HepG2 (cell line): ENCODE data around the gene CIAPIN1. TPM values are rescaled to one million over a fixed set of nuclear protein-coding genes. Genes with fewer than 3 reads are reported as not detected.

Experiments
- AKNA ChIP-seq: sonication (generic); formaldehyde crosslinking; IDR thresholded peaks from 2 replicates; pipeline ENCODE4 v1.4.0; 2020; ENCODE audit warnings: missing genetic modification reagents, borderline replicate concordance
- ARID4A ChIP-seq: sonication (generic); formaldehyde crosslinking; IDR thresholded peaks from 2 replicates; pipeline ENCODE4 v1.5.0; 2020; ENCODE audit warnings: mild to moderate bottlenecking, missing genetic modification reagents, borderline replicate concordance
- BHLHE40 ChIP-seq: IDR thresholded peaks from 2 replicates; pipeline ENCODE4 v1.6.1; 2011; ENCODE audit warnings: low read length, improper control_type of control experiment
- ELF4 ChIP-seq: sonication (generic); formaldehyde crosslinking; IDR thresholded peaks from 2 replicates; pipeline ENCODE4 v1.5.0; 2020; ENCODE audit warnings: missing genetic modification reagents, mild to moderate bottlenecking, moderate library complexity, borderline replicate concordance
- FOXK2 ChIP-seq: fragments of 450-650 bp; IDR thresholded peaks from 2 replicates; pipeline ENCODE4 v1.6.1; 2016
- IKZF4 ChIP-seq: sonication (generic); formaldehyde crosslinking; IDR thresholded peaks from 2 replicates; pipeline ENCODE4 v1.5.1; 2020; ENCODE audit warnings: borderline replicate concordance, mild to moderate bottlenecking, low read depth, missing genetic modification reagents; ENCODE audit errors: not compliant biosample characterization
- KDM5B ChIP-seq: sonication (generic); formaldehyde crosslinking; IDR thresholded peaks from 2 replicates; pipeline ENCODE4 v1.4.0; 2020; ENCODE audit warnings: missing genetic modification reagents, mild to moderate bottlenecking, borderline replicate concordance
- NCOA1 ChIP-seq: sonication (generic); formaldehyde crosslinking; IDR thresholded peaks from 2 replicates; pipeline ENCODE4 v1.9.0; 2021; ENCODE audit warnings: missing genetic modification reagents
- PHF21A ChIP-seq: sonication (generic); formaldehyde crosslinking; IDR thresholded peaks from 2 replicates; pipeline ENCODE4 v1.5.0; 2020; ENCODE audit warnings: mild to moderate bottlenecking, missing genetic modification reagents
- SOX5 ChIP-seq: IDR thresholded peaks from 2 replicates; pipeline ENCODE4 v1.6.1; 2016; ENCODE audit warnings: borderline replicate concordance
- ZGPAT ChIP-seq: IDR thresholded peaks from 2 replicates; pipeline ENCODE4 v1.6.1; 2016; ENCODE audit warnings: mild to moderate bottlenecking
- ZNF431 ChIP-seq: sonication (generic); formaldehyde crosslinking; IDR thresholded peaks from 2 replicates; pipeline ENCODE4 v1.9.0; 2022; ENCODE audit warnings: missing genetic modification reagents, low read depth, mild to moderate bottlenecking, borderline replicate concordance
- ZNF562 ChIP-seq: sonication (generic); formaldehyde crosslinking; IDR thresholded peaks from 2 replicates; pipeline ENCODE4 v1.8.0; 2022; ENCODE audit warnings: missing genetic modification reagents, borderline replicate concordance
- ZNF567 ChIP-seq: sonication (generic); formaldehyde crosslinking; IDR thresholded peaks from 2 replicates; pipeline ENCODE4 v1.8.1; 2023; ENCODE audit warnings: mild to moderate bottlenecking, missing genetic modification reagents, borderline replicate concordance
- ZNF589 ChIP-seq: sonication (generic); formaldehyde crosslinking; conservative IDR thresholded peaks from 2 replicates; pipeline ENCODE4 v1.8.0; 2022; ENCODE audit warnings: mild to moderate bottlenecking, moderate library complexity, missing genetic modification reagents
- ZNF614 ChIP-seq: IDR thresholded peaks from 2 replicates; pipeline ENCODE4 v1.6.1; 2018; ENCODE audit warnings: missing biosample characterization, missing genetic modification reagents, inconsistent platforms, borderline replicate concordance
- ZNF780A ChIP-seq: sonication (generic); formaldehyde crosslinking; IDR thresholded peaks from 2 replicates; pipeline ENCODE4 v1.8.0; 2022; ENCODE audit warnings: mild to moderate bottlenecking, missing genetic modification reagents, moderate library complexity
- ZNF850 ChIP-seq: sonication (generic); formaldehyde crosslinking; conservative IDR thresholded peaks from 2 replicates; pipeline ENCODE4 v1.9.0; 2021; ENCODE audit warnings: mild to moderate bottlenecking, missing genetic modification reagents
- polyA plus RNA-seq, 8 experiments: library from polyadenylated mRNA; depleted of rRNA in 3 of 8; stranded (reverse) in 7 of 8; unstranded in 1 of 8; fragments of >200 nt; fragmentation: Illumina TruSeq in 4 of 8; extraction: Trizol in 4 of 8; gene quantifications; 2 replicates each; pipeline versions ENCODE4 v1.2.1 to v1.2.3, GENCODE V29; 2011 to 2016; ENCODE audit warnings: low read depth in 4 of 8, missing spikeins in 1 of 8, mixed read lengths in 1 of 8; ENCODE audit not compliant: insufficient read depth in 1 of 8
- total RNA-seq, 5 experiments: library from RNA; depleted of rRNA; stranded (reverse); fragments of >200 nt; fragmentation: Illumina TruSeq; extraction: Trizol; gene quantifications; 2 replicates each; pipeline ENCODE4 v1.2.3, GENCODE V29; 2016; ENCODE audit warnings: low read depth in 1 of 5
- TF ChIP-seq, protein P1 (sequence below): sonication (generic); formaldehyde crosslinking; IDR thresholded peaks from 2 replicates; pipeline ENCODE4 v1.5.1; 2020; ENCODE audit warnings: missing genetic modification reagents, mild to moderate bottlenecking, borderline replicate concordance

CIAPIN1 gene
- total and polyA plus RNA-seq, 2 of the 13 experiments (the other 11 are each of a cell fraction or from before 2014, with no cell fraction given) = 69.3 to 89.7 TPM

DNA sequence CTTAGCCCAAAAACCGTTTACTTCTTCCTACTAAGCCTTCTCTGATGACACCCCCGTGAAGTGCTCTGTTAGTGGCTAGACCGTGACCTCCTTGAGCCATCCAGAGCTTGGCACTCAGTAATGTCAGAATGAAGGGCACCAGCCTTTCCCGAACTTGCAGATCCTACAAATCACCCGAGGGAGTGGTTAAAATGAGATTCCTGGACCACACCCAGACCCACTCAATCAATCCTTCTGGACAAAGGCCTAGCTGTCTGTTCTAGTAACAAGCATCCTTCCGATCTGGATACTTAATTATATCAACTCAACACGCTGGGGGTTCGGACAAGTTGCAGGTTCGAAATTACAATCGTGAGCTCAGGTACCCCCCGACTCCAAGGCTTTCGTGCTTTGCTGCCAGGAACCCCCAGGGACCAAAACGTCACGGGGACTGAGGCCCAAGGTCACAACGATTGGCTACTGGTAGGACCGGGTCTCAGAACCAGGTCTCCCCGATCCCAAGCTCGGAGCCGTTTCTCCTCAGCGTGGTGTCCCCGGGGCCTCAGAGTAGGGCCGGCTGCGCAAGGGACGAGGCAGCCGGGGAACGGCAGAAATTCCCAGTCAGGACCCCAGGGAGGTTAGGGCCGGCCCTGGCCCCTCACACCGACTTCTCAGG lies 527 bp downstream of the CIAPIN1 start (continued):
- no peak; the same call in 1 of the 2 replicates for TF ChIP-seq KDM5B
- TF ChIP-seq IKZF4 = no peak
- no peak for TF ChIP-seq AKNA (CRISPR knock-in tag)
- no peak for TF ChIP-seq ZNF589 (CRISPR knock-in tag)
- no peak for TF ChIP-seq ZNF562 (CRISPR knock-in tag)
- TF ChIP-seq, protein P1, sequence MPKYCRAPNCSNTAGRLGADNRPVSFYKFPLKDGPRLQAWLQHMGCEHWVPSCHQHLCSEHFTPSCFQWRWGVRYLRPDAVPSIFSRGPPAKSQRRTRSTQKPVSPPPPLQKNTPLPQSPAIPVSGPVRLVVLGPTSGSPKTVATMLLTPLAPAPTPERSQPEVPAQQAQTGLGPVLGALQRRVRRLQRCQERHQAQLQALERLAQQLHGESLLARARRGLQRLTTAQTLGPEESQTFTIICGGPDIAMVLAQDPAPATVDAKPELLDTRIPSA (CRISPR knock-in tag) = no peak
- no peak for TF ChIP-seq ARID4A (CRISPR knock-in tag)
- TF ChIP-seq SOX5 (CRISPR knock-in tag) = no peak
- TF ChIP-seq ZNF431 (CRISPR knock-in tag) = no peak
- no peak for TF ChIP-seq NCOA1 (CRISPR knock-in tag)
- no peak for TF ChIP-seq ELF4
- TF ChIP-seq ZNF567 (CRISPR knock-in tag) = no peak
- no peak for TF ChIP-seq ZNF780A (CRISPR knock-in tag)
- no peak for TF ChIP-seq PHF21A (CRISPR knock-in tag)
- TF ChIP-seq ZGPAT (CRISPR knock-in tag) = no peak
- no peak for TF ChIP-seq ZNF850 (CRISPR knock-in tag)
- no peak for TF ChIP-seq BHLHE40
- no peak for TF ChIP-seq FOXK2
- no peak for TF ChIP-seq ZNF614 (CRISPR knock-in tag)
